Measurements from ENCODE around the gene MTG2. TPM values are rescaled to one million over a fixed set of nuclear protein-coding genes. Genes with fewer than 3 reads are reported as not detected.

The MTG2 gene
- polyA plus RNA-seq, 1 donor, result 30.9 TPM

GRCh38 chr20:62172666-62173065 is 10.2 kb upstream of the MTG2 start:
- H3K4me1 ChIP-seq (ENCODE audit: control insufficient read depth, insufficient read depth, low read length), result no peaks in the 10 kb centered on the region
- H3K36me3 ChIP-seq (ENCODE audit: control insufficient read depth, insufficient read depth, low read length), result peaks cover 44% of the 10 kb centered on the region
- WGBS (ENCODE audit: insufficient coverage, low lambda C conversion rate), result no CpG with 5 or more reads among the region's 18 CpGs
- no peaks in the 10 kb centered on the region for H3K9me3 ChIP-seq (ENCODE audit: control insufficient read depth, low read depth, low read length)
- no peak overlapping the region for H3K27ac ChIP-seq (ENCODE audit: low read length)
- no peak for DNase-seq
- no peaks in the 10 kb centered on the region for H3K27me3 ChIP-seq (ENCODE audit: control insufficient read depth, insufficient read depth, low read length)
- H3K4me3 ChIP-seq (ENCODE audit: low read length), result no peak overlapping the region

GRCh38 chr20:62174021-62174804 is 8.6 kb upstream of the MTG2 start:
- Histone ChIP-seq H3K27ac (ENCODE audit: low read length) (no peak overlapping the region), H3K4me1 (ENCODE audit: control insufficient read depth, insufficient read depth, low read length) (no peaks in the 10 kb centered on the region), H3K36me3 (ENCODE audit: control insufficient read depth, insufficient read depth, low read length) (peaks cover 39% of the 10 kb centered on the region), H3K27me3 (ENCODE audit: control insufficient read depth, insufficient read depth, low read length) (no peaks in the 10 kb centered on the region), H3K9me3 (ENCODE audit: control insufficient read depth, low read depth, low read length) (no peaks in the 10 kb centered on the region), H3K4me3 (ENCODE audit: low read length) (no peak overlapping the region)
- WGBS (ENCODE audit: insufficient coverage, low lambda C conversion rate), result 100% methylated on average over 1 of the region's 28 CpGs
- DNase-seq, result no peak

DNA sequence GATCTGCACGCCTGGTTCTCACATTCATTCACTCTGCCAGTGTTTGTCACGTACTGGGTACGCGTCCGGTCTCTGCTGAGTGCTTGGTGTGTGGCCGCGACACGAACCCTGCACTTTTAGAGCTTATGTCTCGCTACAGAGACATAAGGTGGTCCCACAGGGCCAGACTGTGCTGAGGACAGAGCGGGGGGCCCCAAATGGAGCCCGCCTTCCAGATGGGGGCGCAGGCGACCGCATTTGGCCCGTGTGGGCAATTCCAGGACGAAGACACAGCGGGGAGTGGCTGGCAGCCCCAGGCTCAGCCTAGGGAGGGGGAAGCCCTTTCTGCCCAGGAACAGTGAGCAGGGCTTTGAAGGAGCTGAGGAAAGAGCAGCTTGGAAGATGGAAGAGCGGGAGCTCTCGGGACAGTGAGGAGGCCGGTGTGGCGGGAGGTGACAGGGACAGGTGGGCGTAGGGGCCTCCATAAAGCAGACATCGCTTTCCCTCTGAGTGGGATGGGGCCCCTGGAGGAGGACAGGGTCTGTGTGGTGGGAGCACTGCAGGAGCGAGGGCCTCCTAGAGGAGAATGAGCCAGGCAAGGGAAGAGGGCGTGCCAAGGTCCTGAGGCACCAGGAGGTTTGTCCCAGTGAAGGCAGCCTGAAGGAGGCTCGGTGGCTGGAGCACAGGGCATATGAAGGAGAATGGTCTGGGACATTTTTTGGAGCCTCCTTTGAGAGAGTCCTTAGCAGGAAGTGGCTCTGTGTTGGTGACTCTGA is 7.8 kb upstream of the MTG2 start:
- no peak for DNase-seq
- H3K27me3 ChIP-seq (ENCODE audit: control insufficient read depth, insufficient read depth, low read length), result no peaks in the 10 kb centered on the region
- no peaks in the 10 kb centered on the region for H3K4me1 ChIP-seq (ENCODE audit: control insufficient read depth, insufficient read depth, low read length)
- no peak overlapping the region for H3K27ac ChIP-seq (ENCODE audit: low read length)
- WGBS (ENCODE audit: insufficient coverage, low lambda C conversion rate), result no CpG with 5 or more reads among the region's 26 CpGs
- H3K36me3 ChIP-seq (ENCODE audit: control insufficient read depth, insufficient read depth, low read length), result peaks cover 43% of the 10 kb centered on the region
- no peaks in the 10 kb centered on the region for H3K9me3 ChIP-seq (ENCODE audit: control insufficient read depth, low read depth, low read length)
- H3K4me3 ChIP-seq (ENCODE audit: low read length), result no peak overlapping the region

GRCh38 chr20:62175711-62176110 is 7.1 kb upstream of the MTG2 start:
- H3K27me3 ChIP-seq (ENCODE audit: control insufficient read depth, insufficient read depth, low read length), result no peaks in the 10 kb centered on the region
- H3K36me3 ChIP-seq (ENCODE audit: control insufficient read depth, insufficient read depth, low read length), result peaks cover 43% of the 10 kb centered on the region
- DNase-seq, result no peak
- no peaks in the 10 kb centered on the region for H3K4me1 ChIP-seq (ENCODE audit: control insufficient read depth, insufficient read depth, low read length)
- H3K9me3 ChIP-seq (ENCODE audit: control insufficient read depth, low read depth, low read length), result no peaks in the 10 kb centered on the region
- no peak overlapping the region for H3K27ac ChIP-seq (ENCODE audit: low read length)
- no peak overlapping the region for H3K4me3 ChIP-seq (ENCODE audit: low read length)
- no CpG with 5 or more reads among the region's 10 CpGs for WGBS (ENCODE audit: insufficient coverage, low lambda C conversion rate)

GRCh38 chr20:62176866-62177265 is 6.0 kb upstream of the MTG2 start:
- H3K36me3 ChIP-seq (ENCODE audit: control insufficient read depth, insufficient read depth, low read length), result peaks cover 43% of the 10 kb centered on the region
- DNase-seq, result no peak

DNA sequence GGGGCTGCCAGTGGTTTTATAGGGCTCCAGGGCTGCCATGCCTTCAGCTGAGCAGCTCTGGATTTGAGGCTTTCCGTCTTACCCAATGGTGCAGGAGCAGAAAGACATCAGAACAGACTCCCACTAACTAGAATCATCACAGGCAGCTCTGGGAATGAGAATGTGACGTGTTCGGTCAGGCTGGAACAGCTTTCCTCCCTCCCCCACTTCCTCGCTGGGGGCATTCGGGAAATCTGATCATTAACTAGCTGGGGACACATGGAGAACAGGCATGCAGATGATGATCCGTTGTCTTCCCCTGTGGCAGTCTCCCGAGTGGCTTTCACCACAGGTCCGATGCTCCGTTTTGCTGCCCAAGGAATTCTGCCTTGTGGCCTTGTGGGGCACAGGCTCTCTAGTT is 5.5 kb upstream of the MTG2 start:
- H3K36me3 ChIP-seq (ENCODE audit: control insufficient read depth, insufficient read depth, low read length), result peaks cover 43% of the 10 kb centered on the region
- no peak overlapping the region for H3K4me3 ChIP-seq (ENCODE audit: low read length)
- WGBS (ENCODE audit: insufficient coverage, low lambda C conversion rate), result 92% methylated on average over 2 of the region's 9 CpGs
- DNase-seq, result no peak
- H3K9me3 ChIP-seq (ENCODE audit: control insufficient read depth, low read depth, low read length), result no peaks in the 10 kb centered on the region
- H3K27ac ChIP-seq (ENCODE audit: low read length), result no peak overlapping the region
- no peaks in the 10 kb centered on the region for H3K27me3 ChIP-seq (ENCODE audit: control insufficient read depth, insufficient read depth, low read length)
- H3K4me1 ChIP-seq (ENCODE audit: control insufficient read depth, insufficient read depth, low read length), result no peaks in the 10 kb centered on the region

More at GRCh38 chr20:62176866-62177265, 6.0 kb upstream of the MTG2 start:
- Histone ChIP-seq H3K27me3 (ENCODE audit: control insufficient read depth, insufficient read depth, low read length) (no peaks in the 10 kb centered on the region), H3K9me3 (ENCODE audit: control insufficient read depth, low read depth, low read length) (no peaks in the 10 kb centered on the region), H3K27ac (ENCODE audit: low read length) (no peak overlapping the region), H3K4me1 (ENCODE audit: control insufficient read depth, insufficient read depth, low read length) (no peaks in the 10 kb centered on the region), H3K4me3 (ENCODE audit: low read length) (no peak overlapping the region)
- 80% methylated on average over 1 of the region's 15 CpGs for WGBS (ENCODE audit: insufficient coverage, low lambda C conversion rate)

GRCh38 chr20:62178316-62179161 is 4.3 kb upstream of the MTG2 start:
- WGBS (ENCODE audit: insufficient coverage, low lambda C conversion rate), result 100% methylated on average over 2 of the region's 19 CpGs
- peaks cover 36% of the 10 kb centered on the region for H3K36me3 ChIP-seq (ENCODE audit: control insufficient read depth, insufficient read depth, low read length)
- no peaks in the 10 kb centered on the region for H3K9me3 ChIP-seq (ENCODE audit: control insufficient read depth, low read depth, low read length)
- H3K4me1 ChIP-seq (ENCODE audit: control insufficient read depth, insufficient read depth, low read length), result no peaks in the 10 kb centered on the region
- no peak for DNase-seq
- H3K27ac ChIP-seq (ENCODE audit: low read length), result no peak overlapping the region
- H3K27me3 ChIP-seq (ENCODE audit: control insufficient read depth, insufficient read depth, low read length), result no peaks in the 10 kb centered on the region
- no peak overlapping the region for H3K4me3 ChIP-seq (ENCODE audit: low read length)

- Histone ChIP-seq H3K36me3 (ENCODE audit: control insufficient read depth, insufficient read depth, low read length) (peaks cover 33% of the 10 kb centered on the region), H3K9me3 (ENCODE audit: control insufficient read depth, low read depth, low read length) (no peaks in the 10 kb centered on the region), H3K27me3 (ENCODE audit: control insufficient read depth, insufficient read depth, low read length) (no peaks in the 10 kb centered on the region), H3K4me1 (ENCODE audit: control insufficient read depth, insufficient read depth, low read length) (no peaks in the 10 kb centered on the region), H3K27ac (ENCODE audit: low read length) (no peak overlapping the region), H3K4me3 (ENCODE audit: low read length) (no peak overlapping the region)
- no peak for DNase-seq
- 100% methylated on average over 1 of the region's 14 CpGs for WGBS (ENCODE audit: insufficient coverage, low lambda C conversion rate)
Measured at GRCh38 chr20:62179162-62179504, 3.7 kb upstream of the MTG2 start.

DNA sequence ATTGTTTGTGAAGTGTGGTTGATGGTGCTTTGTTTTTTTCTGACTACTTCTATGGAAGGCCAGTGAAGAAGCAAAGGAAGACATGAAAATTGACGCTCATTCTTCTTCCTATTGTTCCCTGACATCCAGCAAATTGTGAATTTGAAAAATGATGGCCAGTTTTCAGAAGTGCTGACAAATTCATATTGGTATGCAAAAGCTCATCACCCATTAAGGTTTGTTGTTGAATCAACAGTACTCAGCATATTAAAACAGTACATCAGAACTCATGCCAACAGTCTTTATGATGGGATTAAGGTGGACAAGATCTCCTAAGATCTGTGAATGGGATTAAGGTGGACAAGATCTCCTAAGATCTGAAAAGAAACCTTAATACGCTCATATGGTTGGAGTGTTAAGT is 1.0 kb upstream of the MTG2 start:
- no CpG with 5 or more reads among the region's 2 CpGs for WGBS (ENCODE audit: insufficient coverage, low lambda C conversion rate)
- H3K27ac ChIP-seq (ENCODE audit: low read length), result no peak overlapping the region
- H3K27me3 ChIP-seq (ENCODE audit: control insufficient read depth, insufficient read depth, low read length), result no peaks in the 10 kb centered on the region
- peak overlapping the region; percentile 84 for H3K4me3 ChIP-seq (ENCODE audit: low read length)
- no peaks in the 10 kb centered on the region for H3K4me1 ChIP-seq (ENCODE audit: control insufficient read depth, insufficient read depth, low read length)
- H3K36me3 ChIP-seq (ENCODE audit: control insufficient read depth, insufficient read depth, low read length), result peaks cover 16% of the 10 kb centered on the region
- no peak for DNase-seq
- H3K9me3 ChIP-seq (ENCODE audit: control insufficient read depth, low read depth, low read length), result no peaks in the 10 kb centered on the region

- 0% methylated on average over 1 of the region's 25 CpGs for WGBS (ENCODE audit: insufficient coverage, low lambda C conversion rate)
- DNase-seq, result no peak
- Histone ChIP-seq H3K27ac (ENCODE audit: low read length) (no peak overlapping the region), H3K4me3 (ENCODE audit: low read length) (peak overlapping the region; percentile 84), H3K36me3 (ENCODE audit: control insufficient read depth, insufficient read depth, low read length) (peaks cover 13% of the 10 kb centered on the region), H3K9me3 (ENCODE audit: control insufficient read depth, low read depth, low read length) (no peaks in the 10 kb centered on the region), H3K4me1 (ENCODE audit: control insufficient read depth, insufficient read depth, low read length) (no peaks in the 10 kb centered on the region), H3K27me3 (ENCODE audit: control insufficient read depth, insufficient read depth, low read length) (no peaks in the 10 kb centered on the region)
Measured at GRCh38 chr20:62183426-62184142, 756 bp downstream of the MTG2 start.

Measured in large intestine (tissue), 3 donors.